GM19193 (cell line): Measurements from ENCODE around the gene KIN.

ENCODE experiments used
- POLR2A ChIP-seq: IDR thresholded peaks from 4 replicates; pipeline ENCODE4 v1.6.1; 2011; ENCODE audit not compliant: insufficient read depth, insufficient read length; ENCODE audit errors: extremely low read depth

KIN gene

GRCh38 chr10:7804216-7804615 lies 16.4 kb upstream of the KIN start:
- TF ChIP-seq POLR2A: no peak

GRCh38 chr10:7802606-7803005 lies 14.8 kb upstream of the KIN start:
- no peak for TF ChIP-seq POLR2A

GRCh38 chr10:7797582-7797981 lies 9.8 kb upstream of the KIN start:
- TF ChIP-seq POLR2A: no peak

DNA sequence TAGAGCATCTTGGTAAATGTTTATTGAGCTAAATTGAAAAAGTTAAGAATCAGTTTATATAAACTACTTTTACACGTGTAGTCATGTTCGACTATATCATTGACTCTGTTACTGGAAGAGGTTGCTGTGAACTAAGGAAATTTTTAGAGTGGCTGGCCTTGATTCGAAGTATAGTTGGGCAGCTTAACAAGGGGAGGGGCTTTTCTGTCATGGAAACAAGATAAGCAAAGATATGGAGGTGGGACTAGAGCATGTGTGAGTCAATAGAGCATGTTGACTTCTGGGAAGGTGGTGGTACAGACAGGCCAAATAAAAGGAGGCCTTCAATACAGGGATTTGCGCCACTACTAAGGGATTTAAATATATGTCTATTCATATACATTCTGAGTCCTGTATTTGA lies 7.8 kb upstream of the KIN start:
- TF ChIP-seq POLR2A: no peak

GRCh38 chr10:7794251-7795026 lies 6.6 kb upstream of the KIN start:
- TF ChIP-seq POLR2A: no peak

- no peak for TF ChIP-seq POLR2A
Observed at GRCh38 chr10:7792541-7792940, 4.7 kb upstream of the KIN start.

GRCh38 chr10:7789390-7789789 lies 1.6 kb upstream of the KIN start:
- no peak for TF ChIP-seq POLR2A

DNA sequence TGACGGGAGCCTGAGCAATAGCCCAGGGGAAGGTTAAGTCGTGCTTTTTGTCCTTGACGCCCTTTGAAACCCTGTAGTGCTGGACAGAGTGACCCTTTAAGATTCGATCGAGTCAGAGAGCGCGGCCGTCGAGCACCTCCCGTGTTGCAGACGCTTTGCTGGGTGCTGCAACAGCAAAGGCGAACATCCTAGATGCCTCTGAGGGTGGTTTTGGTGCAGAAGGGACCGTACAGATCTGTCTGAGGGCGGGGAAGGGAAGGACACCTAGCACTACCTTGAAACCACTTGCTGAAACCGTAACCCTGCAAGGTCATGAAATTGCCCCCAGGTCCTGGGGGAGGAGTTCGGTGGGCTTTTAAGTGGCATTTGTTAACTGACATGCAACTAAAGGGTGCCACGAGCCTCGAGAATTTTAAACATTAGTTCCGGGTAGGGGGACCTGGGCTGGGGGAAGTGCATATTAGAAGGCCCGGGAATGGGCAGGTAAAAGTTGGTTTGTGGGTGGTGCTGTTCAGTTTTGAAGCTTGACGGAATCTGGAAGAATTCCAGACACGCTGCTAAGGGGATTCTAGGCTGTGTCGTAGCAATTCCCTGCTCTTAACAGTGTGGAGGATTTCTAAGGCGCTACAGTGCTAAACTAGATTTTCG lies 970 bp upstream of the KIN start:
- TF ChIP-seq POLR2A: no peak

DNA sequence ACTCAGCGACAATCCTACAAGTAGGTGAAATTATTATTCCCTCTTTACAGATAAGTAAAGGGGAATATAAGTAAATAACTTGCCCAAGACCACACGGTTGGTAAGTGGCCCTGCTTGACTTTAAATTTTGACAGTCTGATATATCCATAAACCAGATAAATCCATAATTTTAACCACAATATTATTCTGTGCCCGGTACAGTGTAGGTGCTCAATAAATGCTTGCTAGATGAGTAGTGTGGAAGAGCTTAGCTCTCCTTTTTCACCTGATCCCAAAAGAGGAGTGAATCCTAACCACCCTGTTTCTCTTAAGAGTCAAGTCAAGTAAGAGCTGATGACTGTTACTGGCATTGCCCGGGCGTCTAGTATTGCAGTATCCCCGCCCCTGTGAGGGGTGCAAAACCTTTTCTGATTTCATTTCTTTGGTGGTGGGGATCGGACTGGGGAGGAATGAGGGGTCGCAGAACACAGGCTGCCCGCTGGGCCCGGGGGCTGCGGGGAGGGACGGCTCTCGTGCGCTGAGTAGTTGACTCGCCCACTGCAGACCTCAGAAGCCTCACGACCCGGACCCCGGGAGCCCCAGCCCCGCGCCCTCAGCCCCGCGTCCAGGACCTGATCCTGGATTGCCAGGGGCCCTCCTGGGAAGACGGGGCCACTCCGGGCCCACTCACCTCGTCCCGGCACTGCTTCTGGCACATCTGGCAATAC lies 490 bp downstream of the KIN start:
- no peak for TF ChIP-seq POLR2A

DNA sequence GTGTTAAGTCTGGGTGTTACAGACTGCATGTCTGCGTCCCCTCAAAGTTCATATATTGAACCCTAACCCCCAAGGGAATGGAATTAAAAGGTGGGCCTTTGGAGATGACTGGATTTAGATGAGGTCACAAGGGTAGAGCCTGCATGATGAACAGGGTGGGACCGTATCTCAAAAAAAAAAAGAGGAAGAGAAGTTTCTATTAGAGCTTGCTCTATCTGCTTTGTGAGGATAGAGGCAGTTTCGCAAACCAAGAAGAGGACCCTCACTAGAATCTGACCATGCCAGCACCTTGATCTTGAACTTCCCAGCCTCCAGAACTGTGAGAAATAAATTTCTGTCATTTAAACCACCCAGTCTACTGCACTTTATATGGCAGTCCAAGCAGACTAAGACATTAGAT lies 1.4 kb downstream of the KIN start:
- TF ChIP-seq POLR2A: no peak

- TF ChIP-seq POLR2A: no peak
Observed at GRCh38 chr10:7776777-7777176, 11.0 kb downstream of the KIN start.

DNA sequence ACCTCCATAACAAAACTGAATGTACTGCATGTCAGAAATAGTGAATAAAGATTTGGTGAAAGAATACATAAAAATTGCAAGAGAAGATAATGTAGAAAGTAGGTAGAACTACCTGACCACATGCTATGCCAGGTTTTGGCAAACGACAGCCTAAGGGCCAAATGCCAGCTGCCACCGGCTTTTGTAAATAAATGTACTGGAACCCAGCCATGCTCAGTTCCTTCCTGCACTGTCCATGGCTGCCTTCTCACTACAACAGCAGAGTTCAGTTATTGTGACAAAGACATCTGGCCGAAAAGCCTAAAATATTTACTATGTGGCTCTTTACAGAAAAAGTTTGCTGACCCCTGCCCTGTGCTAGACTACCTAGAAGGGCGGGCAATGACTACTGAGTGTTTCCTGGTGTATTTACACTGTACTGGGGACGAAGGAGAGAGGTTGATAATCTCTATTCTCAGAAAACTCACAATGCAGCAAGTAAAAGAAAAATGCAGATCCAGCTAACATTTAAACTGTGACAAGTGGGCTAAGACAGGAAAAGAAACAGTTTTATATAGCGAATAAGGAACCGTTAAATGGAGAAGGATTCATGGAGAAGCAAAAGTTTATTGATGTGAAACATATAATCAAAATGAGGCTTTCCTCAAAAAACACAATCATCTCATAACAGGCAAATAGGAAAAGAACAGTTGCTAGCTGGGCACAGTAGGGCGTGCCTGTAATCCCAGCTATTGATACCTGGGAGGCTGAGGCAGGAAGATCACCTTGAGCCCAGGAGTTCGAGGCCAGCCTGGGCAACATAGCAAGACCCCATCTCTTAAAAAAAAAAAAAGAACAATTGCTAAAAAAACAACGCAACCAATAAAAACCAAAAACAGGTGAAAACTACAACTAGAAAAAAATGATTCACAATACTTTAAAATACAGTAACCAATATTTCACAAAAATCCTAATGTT lies 13.7 kb downstream of the KIN start:
- no peak for TF ChIP-seq POLR2A

DNA sequence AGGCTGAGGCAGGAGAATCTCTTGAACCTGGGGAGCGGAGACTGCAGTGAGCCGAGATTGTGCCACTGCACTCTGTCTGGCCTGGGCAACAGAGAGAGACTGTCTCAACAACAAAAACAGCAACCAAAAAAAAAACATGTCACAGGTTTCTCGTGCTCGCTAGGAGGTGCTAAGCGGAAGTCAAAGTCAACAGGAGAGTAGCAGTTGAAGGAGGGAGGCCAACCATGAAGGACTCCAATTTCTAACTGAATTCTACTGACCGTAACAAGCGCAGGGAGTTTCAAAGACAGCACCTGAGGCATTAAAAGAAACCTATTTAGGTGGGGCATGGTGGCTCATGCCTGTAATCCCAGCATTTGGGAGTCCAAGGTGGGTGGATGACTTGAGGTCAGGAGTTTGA lies 19.4 kb downstream of the KIN start:
- no peak for TF ChIP-seq POLR2A

DNA sequence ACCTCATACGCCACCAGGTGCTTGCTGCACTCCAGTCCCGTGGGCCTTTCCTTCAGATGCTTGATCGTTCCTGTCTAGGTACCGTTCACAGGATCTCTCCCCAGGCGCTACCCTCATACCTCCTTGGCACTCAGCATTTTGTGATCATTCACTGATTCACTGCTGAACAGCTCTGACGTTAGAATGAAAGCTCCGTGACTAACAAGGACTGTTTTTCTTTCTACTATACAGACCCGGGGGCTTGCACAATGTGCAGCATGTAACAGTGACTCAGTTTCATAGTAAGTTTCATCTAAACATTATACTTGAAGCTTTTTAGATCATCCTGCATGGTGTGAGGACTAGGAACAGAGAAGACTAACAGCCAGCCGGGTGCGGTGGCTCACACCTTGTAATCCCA lies 20.6 kb downstream of the KIN start:
- no peak for TF ChIP-seq POLR2A

DNA sequence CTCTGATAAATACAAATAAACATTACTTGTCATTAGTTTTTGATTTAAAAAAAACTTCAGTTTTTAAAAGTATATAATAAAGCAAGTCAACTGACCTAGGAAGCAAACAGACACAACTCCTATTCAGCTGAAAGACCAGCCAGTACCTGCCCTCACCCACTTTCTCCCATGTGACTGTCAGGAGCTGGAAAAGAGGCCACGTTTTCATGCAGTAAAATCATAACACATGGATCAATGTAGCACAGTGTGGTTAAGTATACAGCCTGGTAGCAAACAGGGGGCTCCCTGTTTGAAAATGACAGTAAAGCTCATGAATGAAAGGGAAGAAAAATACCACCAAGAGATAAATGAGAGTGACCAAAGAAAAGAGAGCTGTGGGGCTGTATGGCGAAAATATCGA lies 21.6 kb downstream of the KIN start:
- TF ChIP-seq POLR2A: no peak
